ENCODE measurements around the gene CPSF3.
"Not testable (repeated sequence)": the region's sequence is repeated elsewhere in the genome, so short reads cannot be mapped to it uniquely, and the experiment has no call there.

The CPSF3 gene

GRCh38 chr2:9472511-9472910 lies 49.1 kb downstream of the CPSF3 start:
- no peak for DNase-seq

GRCh38 chr2:9473308-9473984 lies 50.0 kb downstream of the CPSF3 start:
- no peak for DNase-seq

GRCh38 chr2:9473985-9474360 lies 50.5 kb downstream of the CPSF3 start:
- DNase-seq: no peak

GRCh38 chr2:9474361-9475057 lies 51.1 kb downstream of the CPSF3 start, which contains the start of gene IAH1:
Gene IAH1 (plus strand): TSS chr2:9474551. CDS start chr2:9474567, 16 bp downstream.
- no peak for DNase-seq

GRCh38 chr2:9477914-9478313 lies 54.5 kb downstream of the CPSF3 start:
- no peak for DNase-seq

GRCh38 chr2:9478526-9478925 lies 55.1 kb downstream of the CPSF3 start:
- DNase-seq: no peak

- no peak for DNase-seq
These were observed 56.7 kb downstream of the CPSF3 start for GRCh38 chr2:9480157-9480556.

- no peak for DNase-seq
These were observed 59.7 kb downstream of the CPSF3 start for GRCh38 chr2:9483107-9483506.

GRCh38 chr2:9484533-9484932 lies 61.1 kb downstream of the CPSF3 start:
- DNase-seq: no peak

- DNase-seq: no peak
These were observed 65.4 kb downstream of the CPSF3 start for GRCh38 chr2:9488583-9489547.

GRCh38 chr2:9490789-9491188 lies 67.3 kb downstream of the CPSF3 start:
- DNase-seq: no peak

GRCh38 chr2:9492927-9493326 lies 69.5 kb downstream of the CPSF3 start:
- no peak for DNase-seq

GRCh38 chr2:9493478-9493877 lies 70.0 kb downstream of the CPSF3 start:
- no peak for DNase-seq

- no peak for DNase-seq
These were observed 70.6 kb downstream of the CPSF3 start for GRCh38 chr2:9494081-9494480.

GRCh38 chr2:9497017-9497416 lies 73.6 kb downstream of the CPSF3 start:
- no peak for DNase-seq

GRCh38 chr2:9498210-9498609 lies 74.8 kb downstream of the CPSF3 start:
- no peak for DNase-seq

GRCh38 chr2:9508931-9509330 lies 85.5 kb downstream of the CPSF3 start:
- DNase-seq: no peak

GRCh38 chr2:9513946-9514345 lies 90.5 kb downstream of the CPSF3 start:
- not testable (repeated sequence) for DNase-seq

- no peak for DNase-seq
These were observed 93.8 kb downstream of the CPSF3 start for GRCh38 chr2:9517118-9517782.

GRCh38 chr2:9518163-9518562 lies 94.7 kb downstream of the CPSF3 start:
- no peak for DNase-seq

GRCh38 chr2:9518780-9519179 lies 95.3 kb downstream of the CPSF3 start:
- DNase-seq: no peak

- DNase-seq: no peak
These were observed 95.8 kb downstream of the CPSF3 start for GRCh38 chr2:9519250-9519649.

Measured in NCI-H446 treated with DMSO at 0.1 percent for 48 hours (cell line).